G401.6 (cell line): ENCODE measurements around the gene RPL28.
"Not testable (repeated sequence)": the region's sequence is repeated elsewhere in the genome, so short reads cannot be mapped to it uniquely, and the experiment has no call there.

ENCODE experiments used
- FAIRE-seq: peaks from 2 replicates; lab custom pipeline; 2012; peaks lifted over from hg19 to GRCh38; lab: Jason Lieb, UNC

RPL28 gene

DNA sequence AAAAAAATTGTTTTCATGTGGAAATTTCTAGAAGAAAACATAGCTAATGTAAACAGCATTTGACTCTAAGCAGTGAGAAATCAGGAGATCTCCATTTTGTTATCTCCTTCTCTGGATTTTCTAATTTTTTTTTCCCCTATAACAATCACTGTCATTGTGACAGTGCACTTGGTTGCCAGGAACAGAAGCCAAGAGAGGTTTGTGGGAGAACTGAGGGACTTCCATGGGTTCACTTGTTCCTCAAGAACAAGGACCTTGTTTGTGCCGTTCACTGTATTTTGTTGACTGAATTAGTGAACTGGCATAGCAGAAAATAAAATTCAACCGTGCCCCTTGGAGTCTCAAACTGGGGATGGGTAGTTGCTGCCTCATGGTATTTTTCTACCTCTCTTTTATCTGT lies 40.3 kb downstream of the RPL28 start:
- no peak for FAIRE-seq

DNA sequence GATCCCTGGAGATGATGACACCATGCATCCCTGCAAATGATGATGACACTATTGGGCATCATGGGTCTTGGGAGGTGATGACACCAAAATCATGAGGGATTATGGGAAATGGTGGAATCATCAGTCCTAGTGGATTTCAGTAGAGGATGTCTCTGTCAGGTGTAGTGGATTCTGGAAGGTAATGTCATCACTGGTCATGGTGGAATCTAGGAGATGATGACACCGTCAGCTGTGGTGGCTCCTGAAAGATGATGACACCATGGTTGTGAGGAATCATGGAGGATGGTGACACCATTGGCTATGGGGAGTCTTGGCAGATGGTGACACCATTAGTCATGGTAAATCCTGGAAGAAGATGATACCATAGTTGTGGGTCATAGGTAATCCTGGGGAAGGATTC lies 45.5 kb downstream of the RPL28 start:
- FAIRE-seq: no peak

DNA sequence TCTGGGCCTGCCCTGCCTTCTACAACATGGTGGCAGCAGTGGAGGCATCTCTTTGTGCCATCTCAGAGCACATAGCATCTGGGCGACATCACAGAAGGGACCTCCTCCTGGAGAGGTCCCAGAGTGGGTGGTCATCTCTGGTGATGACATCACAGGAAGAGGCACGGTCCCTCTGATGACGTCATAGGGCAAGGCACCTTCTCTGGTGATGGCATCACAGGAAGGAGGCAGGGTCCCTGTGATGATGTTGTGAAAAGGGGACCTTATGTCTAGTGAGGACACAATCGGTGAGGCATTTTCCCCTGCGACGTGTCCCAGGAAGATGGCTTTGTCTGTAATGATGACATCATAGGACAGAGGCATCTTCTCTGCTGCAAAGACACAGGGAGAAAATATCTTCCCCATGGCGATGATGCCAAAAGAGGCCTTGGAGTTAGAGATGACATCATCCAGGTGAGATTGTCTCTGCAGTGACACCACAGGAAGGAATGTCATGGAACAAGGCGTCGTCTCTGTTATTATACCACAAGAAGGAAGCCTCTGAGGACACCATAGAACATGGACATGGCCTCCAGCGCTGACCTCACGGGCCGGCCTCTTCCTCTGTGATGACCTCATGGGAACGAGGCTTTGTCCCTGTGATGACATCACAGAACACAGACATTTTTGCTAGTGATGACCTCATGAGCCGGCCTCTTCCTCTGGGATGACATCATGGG lies 46.7 kb downstream of the RPL28 start:
- FAIRE-seq: no peak

DNA sequence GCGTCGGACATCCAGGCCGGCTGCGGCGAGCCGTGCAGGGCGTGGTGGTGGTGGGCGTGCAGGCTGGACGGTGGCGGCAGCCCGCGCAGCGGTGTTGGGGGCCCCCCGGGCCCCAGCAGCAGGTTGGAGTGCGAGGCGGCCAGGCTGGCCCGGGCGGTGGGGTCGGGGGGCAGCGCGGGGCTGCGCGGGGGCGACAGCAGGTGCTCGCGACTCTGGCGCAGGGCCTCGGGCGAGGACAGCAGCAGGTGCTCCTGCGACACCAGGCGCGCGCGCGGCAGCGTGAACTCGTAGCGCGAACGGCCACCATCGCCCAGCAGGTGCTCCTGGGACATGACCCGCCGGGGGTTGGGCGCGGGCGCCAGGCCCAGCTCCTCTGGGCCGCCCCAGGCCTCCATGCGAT lies 47.6 kb downstream of the RPL28 start:
- FAIRE-seq: no peak

DNA sequence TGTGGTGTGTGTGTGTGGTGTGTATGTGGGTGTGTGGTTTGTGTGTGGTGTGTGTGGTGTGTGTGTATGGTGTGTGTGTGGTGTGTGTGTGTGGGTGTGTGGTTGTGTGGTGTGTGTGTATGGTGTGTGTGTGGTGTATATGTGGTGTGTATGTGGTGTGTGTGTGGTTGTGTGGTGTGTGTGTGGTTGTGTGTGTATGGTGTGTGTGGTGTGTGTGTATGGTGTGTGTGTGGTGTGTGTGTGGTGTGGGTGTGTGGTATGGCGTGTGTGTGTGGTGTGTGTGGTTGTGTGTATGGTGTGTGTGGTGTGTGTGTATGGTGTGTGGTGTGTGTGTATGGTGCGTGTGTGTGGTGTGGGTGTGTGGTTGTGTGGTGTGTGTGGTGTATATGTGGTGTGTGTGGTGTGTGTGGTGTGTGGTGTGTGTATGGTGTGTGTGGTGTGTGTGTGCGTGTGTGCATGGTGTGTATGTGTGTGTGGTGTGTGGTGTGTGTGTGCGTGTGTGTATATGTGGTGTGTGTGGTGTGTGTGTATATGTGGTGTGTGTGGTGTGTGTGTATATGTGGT lies 48.7 kb downstream of the RPL28 start:
- FAIRE-seq: no peak

DNA sequence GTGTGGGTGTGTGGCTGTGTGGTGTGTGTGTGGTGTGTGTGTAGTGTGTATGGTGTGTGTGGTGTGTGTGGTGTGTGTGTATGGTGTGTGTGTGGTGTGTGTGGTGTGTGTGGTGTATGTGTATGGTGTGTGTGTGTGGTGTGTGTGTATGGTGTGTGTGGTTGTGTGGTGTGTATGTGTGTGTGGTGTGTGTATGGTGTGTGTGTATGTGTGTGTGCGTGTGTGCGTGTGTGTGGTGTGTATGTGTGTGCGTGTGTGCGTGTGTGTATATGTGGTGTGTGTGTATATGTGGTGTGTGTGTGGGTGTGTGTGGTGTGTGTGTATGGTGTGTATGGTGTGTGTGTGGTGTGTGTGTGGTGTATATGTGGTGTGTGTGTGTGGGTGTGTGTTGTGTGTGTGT lies 49.3 kb downstream of the RPL28 start:
- FAIRE-seq: no peak

DNA sequence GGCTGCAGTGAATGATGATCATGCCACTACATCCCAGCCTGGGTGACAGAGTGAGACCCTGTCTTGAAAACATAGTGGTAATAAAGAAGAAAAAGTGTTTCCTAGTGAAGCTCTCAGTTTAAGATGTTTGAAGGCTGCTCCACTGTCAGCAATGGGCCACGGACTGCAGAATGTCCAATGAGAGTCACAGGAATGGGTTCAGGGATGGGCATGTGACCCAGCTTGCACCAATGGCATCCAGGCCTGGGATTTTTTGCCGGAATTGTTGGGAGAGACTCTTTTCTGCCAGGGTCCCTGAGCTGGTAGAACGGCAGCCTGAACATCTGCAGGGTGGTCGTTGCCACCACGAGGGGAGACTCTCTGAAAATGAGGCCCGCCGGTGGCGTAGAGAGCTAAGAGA lies 51.1 kb downstream of the RPL28 start:
- no peak for FAIRE-seq

DNA sequence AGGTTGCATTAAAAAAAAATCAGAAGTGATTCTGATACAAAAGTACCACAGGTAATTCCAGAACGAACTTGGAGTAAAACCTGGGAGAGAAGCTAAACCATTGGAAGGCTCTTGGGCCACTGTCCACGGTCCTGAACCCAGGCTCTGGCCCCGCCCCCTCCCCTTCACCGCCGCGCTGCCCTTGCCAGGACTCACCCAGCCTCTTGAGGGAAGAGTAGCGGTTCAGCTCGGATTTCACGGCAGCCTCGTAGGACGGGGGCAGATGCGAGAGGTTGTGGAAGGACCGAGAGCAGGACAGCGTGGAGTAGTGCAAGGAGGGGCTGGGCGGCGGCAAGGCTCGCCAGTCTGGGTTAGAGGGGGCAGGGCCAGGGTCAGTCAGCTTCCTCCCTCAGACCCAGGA lies 51.7 kb downstream of the RPL28 start:
- FAIRE-seq: peak; percentile 95

DNA sequence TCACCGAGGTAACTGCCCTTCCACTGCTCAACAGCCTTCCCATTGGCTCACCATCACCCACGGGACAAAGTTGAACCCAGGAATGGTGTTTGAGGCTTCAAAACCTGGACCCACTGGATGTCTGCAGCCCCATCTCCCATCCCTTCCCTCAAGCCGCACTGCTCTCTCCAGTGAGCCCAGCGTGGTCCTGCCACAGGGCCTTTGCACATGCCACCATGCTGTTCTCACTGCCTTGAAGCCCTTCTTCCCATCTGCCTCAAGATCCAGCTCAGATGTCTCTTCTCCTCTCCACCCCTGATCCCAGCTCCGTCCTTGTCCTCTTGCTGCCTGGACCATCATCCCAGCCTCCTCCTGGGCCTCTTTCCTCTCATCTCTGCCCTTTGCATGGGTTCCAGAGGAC lies 53.3 kb downstream of the RPL28 start:
- FAIRE-seq: no peak

DNA sequence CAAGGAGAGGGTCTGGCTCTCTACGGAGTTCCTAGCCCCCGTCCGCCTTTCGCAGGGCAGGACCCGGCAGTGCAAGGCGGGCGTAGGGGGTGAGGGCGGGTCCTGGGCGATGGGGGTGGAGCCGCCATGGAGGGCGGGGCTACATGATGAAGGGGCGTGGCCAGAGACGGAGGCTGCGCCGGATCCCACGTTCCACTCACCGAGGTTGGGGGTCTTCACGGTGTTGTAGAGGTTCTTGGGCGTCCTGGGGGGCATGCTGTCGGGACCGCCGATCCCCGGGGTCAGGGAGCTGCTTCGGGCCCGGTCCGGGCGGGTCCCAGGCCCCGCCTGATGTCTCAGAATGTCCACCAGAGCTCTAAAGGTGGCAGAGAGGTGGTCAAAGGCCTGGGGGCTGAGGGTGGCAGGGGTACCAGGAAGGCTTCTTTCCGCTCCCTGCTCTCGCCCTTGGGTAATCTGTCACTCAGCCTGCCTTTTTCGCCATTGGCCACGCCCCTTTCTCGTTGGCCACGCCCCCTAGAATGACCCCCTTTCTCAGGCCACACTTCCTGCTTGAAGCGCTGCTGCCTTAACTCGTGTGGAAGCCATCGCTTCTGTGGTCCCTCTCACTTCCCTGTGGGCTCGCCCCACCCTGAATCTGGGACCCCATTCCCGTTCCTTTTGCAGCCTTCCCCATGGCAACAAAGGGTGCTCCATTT lies 54.8 kb downstream of the RPL28 start:
- FAIRE-seq: no peak

DNA sequence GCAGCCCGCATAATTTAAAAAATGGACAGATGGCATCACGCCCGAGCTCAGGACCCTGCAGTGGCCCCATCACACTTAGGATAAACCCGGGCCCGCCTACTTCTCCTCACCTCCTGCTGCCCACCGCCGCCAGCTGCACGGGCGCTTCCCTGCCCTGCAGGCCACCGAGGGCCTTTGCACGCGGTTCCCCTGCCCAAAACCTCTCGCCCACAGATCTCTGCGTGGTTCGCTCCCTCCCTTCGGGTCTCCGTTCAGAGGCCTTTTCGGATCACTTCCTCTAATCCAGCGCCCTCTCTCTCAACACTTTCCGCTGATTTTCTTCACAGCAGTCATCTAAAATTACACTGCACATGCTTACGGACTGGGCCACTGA lies 55.6 kb downstream of the RPL28 start:
- FAIRE-seq: no peak

DNA sequence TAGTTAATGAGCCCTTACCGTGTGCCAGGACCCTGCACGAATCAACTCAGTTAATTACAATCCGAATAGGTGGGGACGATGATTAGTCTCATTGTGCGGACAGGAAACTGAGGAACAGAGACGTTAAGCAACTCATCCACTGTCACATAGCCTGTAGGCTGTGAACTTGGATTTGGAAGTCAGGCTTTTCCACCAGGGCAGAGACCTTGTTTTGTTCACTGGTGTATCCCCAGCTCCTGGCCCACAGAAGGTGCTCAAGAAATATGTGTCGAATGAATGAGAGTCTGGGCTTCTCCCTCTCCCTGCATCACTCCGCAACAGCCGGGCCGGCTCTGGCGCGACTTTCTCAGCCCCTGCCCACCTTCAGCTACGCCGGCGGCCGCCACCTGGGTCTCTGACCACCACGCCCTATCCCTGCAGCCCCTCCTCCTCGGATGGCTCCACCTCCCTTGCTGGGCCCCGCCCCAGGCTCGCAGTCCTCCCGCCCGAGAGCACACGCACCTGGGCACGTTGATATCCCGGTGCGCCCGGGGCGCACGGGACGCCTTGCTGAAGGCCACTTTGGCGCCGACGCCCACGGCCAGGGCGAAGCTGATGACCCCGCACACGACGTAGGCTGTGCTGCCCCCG lies 56.1 kb downstream of the RPL28 start:
- no peak for FAIRE-seq

DNA sequence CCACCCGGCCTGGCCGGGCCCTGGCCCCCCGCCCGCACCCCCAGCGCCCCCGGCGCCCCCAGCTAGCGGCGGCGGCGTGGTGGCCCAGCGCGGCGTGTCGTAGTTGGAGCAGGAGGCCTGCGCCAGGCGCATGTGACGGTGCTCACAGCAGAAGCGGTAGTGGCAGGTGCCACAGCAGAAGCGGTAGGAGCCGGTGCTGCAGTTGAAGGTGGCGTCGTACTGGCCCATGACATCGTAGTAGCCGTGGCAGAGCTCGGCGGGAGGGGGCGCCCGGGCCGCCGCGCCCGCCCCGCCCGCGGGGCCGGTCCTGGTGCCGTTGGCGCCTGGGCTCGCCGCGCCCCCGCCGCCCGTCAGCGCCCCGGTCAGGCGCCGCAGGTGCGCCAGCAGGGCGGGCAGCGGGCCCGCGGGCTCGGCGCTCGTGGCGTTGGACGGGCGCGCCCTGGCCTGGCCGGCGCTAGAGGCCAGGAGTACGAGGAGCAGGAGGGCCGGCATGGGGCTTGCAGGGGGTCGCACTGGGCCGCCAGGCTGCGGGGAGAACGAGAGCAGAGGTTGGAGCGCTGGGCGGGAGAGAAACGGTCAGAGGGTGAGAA lies 56.7 kb downstream of the RPL28 start:
- no peak for FAIRE-seq

DNA sequence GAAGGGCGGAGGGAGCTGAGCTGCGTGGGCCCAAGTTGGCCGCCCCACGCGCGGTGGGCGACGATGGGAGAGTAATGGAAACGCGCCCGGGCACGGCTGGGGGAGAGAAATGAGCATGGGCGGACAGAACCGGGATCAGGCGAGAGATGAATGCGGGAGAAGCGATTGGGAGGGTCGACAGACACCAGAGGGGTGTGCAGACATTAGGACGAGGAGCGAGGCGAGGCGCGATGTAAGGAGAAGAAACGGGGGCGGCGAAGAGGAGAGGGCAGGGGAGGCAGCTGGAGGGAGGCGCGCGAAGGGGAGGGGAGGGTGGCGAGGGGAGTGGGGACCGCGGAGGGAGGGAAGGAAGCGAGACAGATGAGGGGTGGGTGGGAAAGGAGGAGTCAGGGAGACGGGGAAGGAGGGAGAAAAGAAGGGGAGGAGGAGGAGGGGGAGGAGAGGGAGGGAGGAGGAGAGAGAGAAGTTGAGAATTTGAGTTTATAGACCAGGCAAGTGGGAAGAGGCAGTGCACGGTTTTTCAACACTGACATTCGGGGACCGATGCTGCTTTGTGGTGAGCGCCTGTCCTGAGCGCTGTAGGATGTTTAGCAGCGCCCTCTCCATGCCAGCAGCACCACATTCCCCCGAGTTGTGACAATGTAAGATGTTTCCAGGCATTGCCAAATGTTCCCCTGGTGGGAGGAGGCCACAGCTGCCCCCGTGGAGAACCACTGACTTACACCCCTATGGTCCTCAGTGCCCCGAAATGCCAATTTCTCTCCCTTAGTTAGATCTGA lies 57.5 kb downstream of the RPL28 start, which contains the start of gene SHISA7:
SHISA7 (minus strand) TSS at position 256 of the 779 bp plus-strand sequence. CDS start 437 bp downstream, outside the sequence.
- no peak for FAIRE-seq

DNA sequence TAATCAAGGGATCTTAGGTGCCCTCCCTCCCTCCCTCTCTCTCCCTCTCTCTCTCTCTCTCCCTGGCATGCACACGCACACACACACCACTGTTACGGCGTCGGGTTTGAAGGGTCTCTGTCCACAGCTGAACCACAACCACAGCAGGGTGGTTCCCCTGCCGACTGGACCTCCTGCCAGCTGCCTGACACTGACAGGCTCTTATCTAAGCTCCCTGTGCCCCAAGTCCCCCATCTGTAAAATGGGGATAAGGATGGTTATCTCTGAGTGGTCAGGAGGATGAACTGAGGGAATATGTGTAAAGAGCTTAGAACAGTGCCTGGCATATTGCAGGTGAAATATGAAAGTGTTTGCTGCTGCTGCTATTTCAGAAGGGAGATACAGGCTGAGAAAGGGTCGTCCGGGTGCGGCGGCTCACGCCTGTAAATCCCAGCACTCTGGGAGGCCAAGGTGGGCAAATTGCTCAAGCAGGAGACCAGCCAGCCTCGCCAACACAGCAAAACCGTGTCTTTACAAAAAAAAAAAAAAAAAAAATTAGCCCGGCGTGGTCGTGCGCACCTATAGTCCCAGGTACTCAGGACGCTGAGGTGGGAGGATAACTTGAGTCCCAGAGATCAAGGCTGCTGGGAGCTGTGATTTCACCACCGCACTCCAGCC lies 58.2 kb downstream of the RPL28 start:
- no peak for FAIRE-seq

DNA sequence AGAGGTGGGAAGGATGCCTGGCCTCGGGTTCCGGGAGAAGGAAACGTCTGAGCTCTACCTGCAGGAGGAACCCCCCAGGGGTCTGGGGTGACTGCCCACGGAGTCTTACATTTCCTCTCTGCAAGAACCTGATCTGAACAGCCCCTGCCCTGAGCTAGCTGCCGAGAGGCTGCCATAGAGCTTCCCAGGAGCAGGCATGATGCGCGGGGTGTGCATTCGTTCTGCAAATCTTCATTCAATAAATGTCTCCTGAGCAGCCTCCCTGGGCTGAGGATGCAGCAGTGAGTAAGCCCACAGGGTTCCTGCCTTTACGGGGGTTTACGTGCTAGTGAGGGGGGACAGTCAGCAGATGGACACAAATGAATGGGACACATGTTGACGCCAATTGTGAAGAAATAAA lies 58.9 kb downstream of the RPL28 start:
- no peak for FAIRE-seq

DNA sequence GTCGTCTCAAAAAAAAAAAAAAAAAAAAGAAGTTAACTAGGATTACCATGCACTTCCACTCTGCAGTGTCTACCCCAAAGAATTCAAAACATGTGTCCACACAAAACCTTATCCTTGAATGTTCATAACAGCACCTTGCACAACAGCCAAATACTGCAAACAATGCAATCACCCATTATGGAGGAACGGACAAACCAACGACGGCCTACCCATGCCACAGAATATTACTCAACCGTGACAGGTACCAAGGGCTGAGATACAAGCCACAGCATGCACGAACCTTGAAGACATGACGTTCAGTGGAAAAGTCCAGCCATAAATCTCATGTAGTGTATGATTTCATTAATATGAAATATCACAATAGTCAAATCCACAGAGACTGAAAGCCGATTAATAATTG lies 60.3 kb downstream of the RPL28 start:
- FAIRE-seq: no peak

DNA sequence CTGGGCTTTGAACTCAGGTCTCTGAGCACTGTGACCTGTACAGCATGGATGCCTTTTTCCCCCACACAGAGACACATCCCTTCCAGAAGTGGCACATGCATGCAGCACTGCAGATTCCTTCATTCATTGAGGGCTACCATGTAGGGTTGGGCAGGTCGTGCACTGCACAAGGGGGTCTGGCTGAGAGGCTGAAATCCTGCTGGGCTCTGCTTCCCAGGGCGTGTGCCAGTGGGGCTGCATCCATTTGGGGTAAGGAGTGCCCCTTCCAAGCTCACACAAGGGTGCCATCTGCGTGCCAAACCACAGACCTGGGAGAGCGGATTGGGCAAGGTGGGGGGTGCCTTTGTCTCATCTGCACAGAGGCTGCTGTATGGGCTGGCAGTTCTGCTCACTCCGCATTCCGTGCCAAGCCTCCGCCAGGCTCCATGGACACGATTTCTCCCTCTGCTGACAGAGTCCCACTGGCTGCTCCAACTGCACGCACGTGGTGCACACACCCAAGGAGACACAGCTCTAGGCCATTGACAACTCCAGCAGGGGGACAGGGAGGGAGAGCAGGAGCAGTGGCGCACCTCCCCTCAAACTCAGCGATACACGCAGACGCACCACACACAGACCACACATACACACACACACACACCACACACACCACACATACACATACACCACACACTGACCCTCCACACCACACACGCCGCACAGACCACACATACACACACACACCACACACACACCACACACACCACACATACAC lies 61.9 kb downstream of the RPL28 start:
- no peak for FAIRE-seq

DNA sequence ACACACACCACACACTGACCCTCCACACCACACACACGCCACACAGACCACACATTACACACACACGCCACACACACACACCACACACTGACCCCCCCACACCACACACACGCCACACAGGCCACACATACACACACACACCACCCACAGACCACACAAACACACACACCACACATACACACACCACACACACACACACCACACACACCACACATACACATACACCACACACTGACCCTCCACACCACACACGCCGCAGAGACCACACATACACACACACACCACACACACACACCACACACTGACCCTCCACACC lies 62.4 kb downstream of the RPL28 start:
- not testable (repeated sequence) for FAIRE-seq

DNA sequence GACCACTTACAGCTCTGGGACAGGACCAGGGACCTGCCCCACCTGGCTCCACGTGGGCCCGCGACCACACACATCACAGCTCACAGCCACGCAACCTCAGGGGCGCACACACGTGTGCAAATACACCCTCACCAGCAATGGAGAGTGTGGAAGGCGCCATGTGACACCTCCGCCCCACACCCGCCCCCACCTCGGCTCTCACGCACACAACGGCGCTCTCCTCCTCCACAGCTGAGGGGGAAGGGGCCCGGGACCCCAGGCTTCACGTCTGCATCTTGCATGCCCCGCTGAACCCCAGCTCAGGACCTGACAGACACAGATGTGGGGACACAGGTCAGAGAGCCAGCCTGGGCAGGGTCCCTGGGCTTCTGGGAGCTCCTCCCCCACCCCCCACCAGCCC lies 63.7 kb downstream of the RPL28 start:
- no peak for FAIRE-seq
